ENCODE measurements around the gene RAB7A.

DNA sequence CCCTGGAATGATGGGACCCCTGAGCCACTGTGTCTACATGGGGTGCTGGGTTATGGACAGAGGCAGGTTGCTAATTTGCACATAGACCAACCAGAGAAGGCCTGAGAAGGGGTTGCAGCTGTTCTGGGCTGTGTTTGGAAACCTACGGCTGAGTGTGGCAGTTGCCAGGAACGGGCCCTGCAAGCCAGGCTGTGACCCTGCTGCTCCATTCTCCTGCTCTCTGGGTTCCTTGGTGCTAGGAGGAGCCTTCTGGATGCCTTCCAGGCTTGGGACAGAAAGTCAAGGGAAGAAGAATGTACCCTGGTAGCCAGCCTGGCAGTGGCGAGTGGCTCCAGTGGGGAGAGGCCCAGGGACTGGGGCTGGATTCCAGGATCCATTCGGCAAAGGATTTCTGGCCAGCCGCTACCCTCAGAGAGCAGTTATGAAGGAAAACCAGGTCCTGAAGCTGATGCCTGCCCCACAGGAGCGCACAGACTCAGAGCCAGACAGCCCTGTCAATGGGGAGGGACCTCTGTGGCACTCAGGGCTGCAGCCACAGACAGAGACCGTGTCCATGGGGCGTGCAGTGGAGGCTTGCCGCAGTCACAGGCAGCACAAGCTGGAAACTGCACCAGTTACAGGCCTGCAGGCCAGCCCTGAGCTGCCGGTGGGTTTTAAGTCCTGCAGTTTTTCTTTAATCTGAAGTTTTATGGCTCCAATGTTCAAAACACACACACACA lies 98.3 kb downstream of the RAB7A start:
- TF ChIP-seq, protein P1, sequence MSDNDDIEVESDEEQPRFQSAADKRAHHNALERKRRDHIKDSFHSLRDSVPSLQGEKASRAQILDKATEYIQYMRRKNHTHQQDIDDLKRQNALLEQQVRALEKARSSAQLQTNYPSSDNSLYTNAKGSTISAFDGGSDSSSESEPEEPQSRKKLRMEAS (IDR thresholded peaks at IDR 0.05): no peak
- no peak for TF ChIP-seq YY1 (IDR thresholded peaks at IDR 0.05; ENCODE audit: low read depth)
- no peak for TF ChIP-seq CEBPB (IDR thresholded peaks at IDR 0.05)
- TF ChIP-seq, protein P2, sequence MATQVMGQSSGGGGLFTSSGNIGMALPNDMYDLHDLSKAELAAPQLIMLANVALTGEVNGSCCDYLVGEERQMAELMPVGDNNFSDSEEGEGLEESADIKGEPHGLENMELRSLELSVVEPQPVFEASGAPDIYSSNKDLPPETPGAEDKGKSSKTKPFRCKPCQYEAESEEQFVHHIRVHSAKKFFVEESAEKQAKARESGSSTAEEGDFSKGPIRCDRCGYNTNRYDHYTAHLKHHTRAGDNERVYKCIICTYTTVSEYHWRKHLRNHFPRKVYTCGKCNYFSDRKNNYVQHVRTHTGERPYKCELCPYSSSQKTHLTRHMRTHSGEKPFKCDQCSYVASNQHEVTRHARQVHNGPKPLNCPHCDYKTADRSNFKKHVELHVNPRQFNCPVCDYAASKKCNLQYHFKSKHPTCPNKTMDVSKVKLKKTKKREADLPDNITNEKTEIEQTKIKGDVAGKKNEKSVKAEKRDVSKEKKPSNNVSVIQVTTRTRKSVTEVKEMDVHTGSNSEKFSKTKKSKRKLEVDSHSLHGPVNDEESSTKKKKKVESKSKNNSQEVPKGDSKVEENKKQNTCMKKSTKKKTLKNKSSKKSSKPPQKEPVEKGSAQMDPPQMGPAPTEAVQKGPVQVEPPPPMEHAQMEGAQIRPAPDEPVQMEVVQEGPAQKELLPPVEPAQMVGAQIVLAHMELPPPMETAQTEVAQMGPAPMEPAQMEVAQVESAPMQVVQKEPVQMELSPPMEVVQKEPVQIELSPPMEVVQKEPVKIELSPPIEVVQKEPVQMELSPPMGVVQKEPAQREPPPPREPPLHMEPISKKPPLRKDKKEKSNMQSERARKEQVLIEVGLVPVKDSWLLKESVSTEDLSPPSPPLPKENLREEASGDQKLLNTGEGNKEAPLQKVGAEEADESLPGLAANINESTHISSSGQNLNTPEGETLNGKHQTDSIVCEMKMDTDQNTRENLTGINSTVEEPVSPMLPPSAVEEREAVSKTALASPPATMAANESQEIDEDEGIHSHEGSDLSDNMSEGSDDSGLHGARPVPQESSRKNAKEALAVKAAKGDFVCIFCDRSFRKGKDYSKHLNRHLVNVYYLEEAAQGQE (IDR thresholded peaks at IDR 0.05; ENCODE audit: low read depth): no peak
- no peak for TF ChIP-seq CREB1 (IDR thresholded peaks at IDR 0.05; ENCODE audit: low read depth)
- TF ChIP-seq TEAD4 (IDR thresholded peaks at IDR 0.05): no peak
- no peak for TF ChIP-seq EP300 (IDR thresholded peaks at IDR 0.05; ENCODE audit: borderline replicate concordance)
- no peak for TF ChIP-seq TAF1 (IDR thresholded peaks at IDR 0.05; ENCODE audit: low read depth)
- no peak for TF ChIP-seq USF1 (IDR thresholded peaks at IDR 0.05)
- TF ChIP-seq RAD21 (IDR thresholded peaks at IDR 0.05; ENCODE audit: low read depth): no peak
